ENCODE measurements around the gene PAX9.

PAX9 gene

GRCh38 chr14:36656687-36657398 lies 4.8 kb upstream of the PAX9 start:
- DNase-seq = no peak

GRCh38 chr14:36657399-36658122 lies 4.1 kb upstream of the PAX9 start:
- no peak for DNase-seq

- no peak for DNase-seq
These were observed 3.3 kb upstream of the PAX9 start for GRCh38 chr14:36658123-36659009.

- DNase-seq = no peak
These were observed 2.4 kb upstream of the PAX9 start for GRCh38 chr14:36659010-36659821.

GRCh38 chr14:36659822-36660735 lies 1.6 kb upstream of the PAX9 start:
- DNase-seq = no peak

GRCh38 chr14:36660736-36661505 lies 739 bp upstream of the PAX9 start:
- DNase-seq = no peak

- DNase-seq = no peak
These were observed 540 bp downstream of the PAX9 start for GRCh38 chr14:36662258-36662542.

- DNase-seq = no peak
These were observed 1.1 kb downstream of the PAX9 start for GRCh38 chr14:36662543-36663403.

- no peak for DNase-seq
These were observed 2.0 kb downstream of the PAX9 start for GRCh38 chr14:36663404-36664321.

- DNase-seq = no peak
These were observed 2.9 kb downstream of the PAX9 start for GRCh38 chr14:36664322-36665193.

GRCh38 chr14:36665887-36666415 lies 4.3 kb downstream of the PAX9 start:
- no peak for DNase-seq

- no peak for DNase-seq
These were observed 5.0 kb downstream of the PAX9 start for GRCh38 chr14:36666416-36667206.

GRCh38 chr14:36667679-36668078 lies 6.0 kb downstream of the PAX9 start:
- DNase-seq = no peak

- DNase-seq = no peak
These were observed 9.5 kb downstream of the PAX9 start for GRCh38 chr14:36671149-36671548.

- no peak for DNase-seq
These were observed 10.4 kb downstream of the PAX9 start for GRCh38 chr14:36672095-36672494.

GRCh38 chr14:36674659-36675058 lies 13.0 kb downstream of the PAX9 start:
- no peak for DNase-seq

- no peak for DNase-seq
These were observed 13.9 kb downstream of the PAX9 start for GRCh38 chr14:36675581-36675980.

Measured in cerebellar nuclear complex (tissue), 1 donor.